Measurements from ENCODE around the gene SNRPE. TPM values are rescaled to one million over a fixed set of nuclear protein-coding genes. Genes with fewer than 3 reads are reported as not detected.

Gene SNRPE
- total RNA-seq, 1 experiment from 2014 or later: 224 TPM

GRCh38 chr1:203899353-203899716 is 37.9 kb downstream of the SNRPE start:
- CTCF ChIA-PET: no interaction called here
- H3K27me3 Mint-ChIP-seq (ENCODE audit: unreplicated experiment): no peaks in the 10 kb centered on the region
- H3K27ac Mint-ChIP-seq (ENCODE audit: unreplicated experiment): no peak overlapping the region
- BruUV-seq (replicated peaks): no TSS peak
- DNase-seq: no peak
- H3K4me1 Mint-ChIP-seq (ENCODE audit: low read depth, unreplicated experiment): peaks cover 10% of the 10 kb centered on the region
- H3K4me3 Mint-ChIP-seq (ENCODE audit: low read depth, unreplicated experiment): no peak overlapping the region
- H3K36me3 Mint-ChIP-seq (ENCODE audit: insufficient read depth, unreplicated experiment): no peaks in the 10 kb centered on the region
- no peak for TF ChIP-seq CTCF (IDR thresholded peaks at IDR 0.05; ENCODE audit: unreplicated experiment)
- peaks cover 3% of the 10 kb centered on the region for H3K9me3 Mint-ChIP-seq (ENCODE audit: low read depth, unreplicated experiment)
- intact Hi-C loops (cut with micrococcal nuclease; ENCODE audit: unreplicated experiment): no loop called here

GRCh38 chr1:203899869-203900714 is 38.7 kb downstream of the SNRPE start:
- H3K4me1 Mint-ChIP-seq (ENCODE audit: low read depth, unreplicated experiment): peaks cover 12% of the 10 kb centered on the region
- H3K4me3 Mint-ChIP-seq (ENCODE audit: low read depth, unreplicated experiment): no peak overlapping the region
- no TSS peak for BruUV-seq (replicated peaks)
- H3K9me3 Mint-ChIP-seq (ENCODE audit: low read depth, unreplicated experiment): no peaks in the 10 kb centered on the region
- TF ChIP-seq CTCF (IDR thresholded peaks at IDR 0.05; ENCODE audit: unreplicated experiment): no peak
- H3K36me3 Mint-ChIP-seq (ENCODE audit: insufficient read depth, unreplicated experiment): no peaks in the 10 kb centered on the region
- CTCF ChIA-PET: no interaction called here
- H3K27ac Mint-ChIP-seq (ENCODE audit: unreplicated experiment): no peak overlapping the region
- no peaks in the 10 kb centered on the region for H3K27me3 Mint-ChIP-seq (ENCODE audit: unreplicated experiment)
- no peak for DNase-seq
- intact Hi-C loops (cut with micrococcal nuclease; ENCODE audit: unreplicated experiment): no loop called here

GRCh38 chr1:203901581-203901980 is 40.2 kb downstream of the SNRPE start:
- no peak overlapping the region for H3K27ac Mint-ChIP-seq (ENCODE audit: unreplicated experiment)
- CTCF ChIA-PET: interaction anchor here (0.5 kb wide), 1 partner anchor 66 kb away, joined by 3 read pairs; no protein-coding TSS in a partner anchor
- BruUV-seq (replicated peaks): no TSS peak
- no peaks in the 10 kb centered on the region for H3K9me3 Mint-ChIP-seq (ENCODE audit: low read depth, unreplicated experiment)
- intact Hi-C loops (cut with micrococcal nuclease; ENCODE audit: unreplicated experiment): no loop called here
- H3K36me3 Mint-ChIP-seq (ENCODE audit: insufficient read depth, unreplicated experiment): no peaks in the 10 kb centered on the region
- peaks cover 14% of the 10 kb centered on the region for H3K4me1 Mint-ChIP-seq (ENCODE audit: low read depth, unreplicated experiment)
- no peaks in the 10 kb centered on the region for H3K27me3 Mint-ChIP-seq (ENCODE audit: unreplicated experiment)
- no peak overlapping the region for H3K4me3 Mint-ChIP-seq (ENCODE audit: low read depth, unreplicated experiment)
- no peak for DNase-seq
- TF ChIP-seq CTCF (IDR thresholded peaks at IDR 0.05; ENCODE audit: unreplicated experiment): no peak

GRCh38 chr1:203905275-203905674 is 43.9 kb downstream of the SNRPE start:
- Mint-ChIP-seq H3K27ac (ENCODE audit: unreplicated experiment) (no peak overlapping the region), H3K36me3 (ENCODE audit: insufficient read depth, unreplicated experiment) (no peaks in the 10 kb centered on the region), H3K4me3 (ENCODE audit: low read depth, unreplicated experiment) (no peak overlapping the region), H3K4me1 (ENCODE audit: low read depth, unreplicated experiment) (peaks cover 29% of the 10 kb centered on the region), H3K9me3 (ENCODE audit: low read depth, unreplicated experiment) (no peaks in the 10 kb centered on the region), H3K27me3 (ENCODE audit: unreplicated experiment) (no peaks in the 10 kb centered on the region)
- no peak for DNase-seq
- CTCF ChIA-PET: no interaction called here
- no peak for TF ChIP-seq CTCF (IDR thresholded peaks at IDR 0.05; ENCODE audit: unreplicated experiment)
- BruUV-seq (replicated peaks): no TSS peak
- intact Hi-C loops (cut with micrococcal nuclease; ENCODE audit: unreplicated experiment): no loop called here
